Hematopoietic multipotent progenitor cell treated with erythropoietin and hydrocortisone succinate and interleukin-3 and kit ligand, for 6 days (in vitro differentiated cells): ENCODE measurements around the gene SIRT2.
"Not testable (repeated sequence)": the region's sequence is repeated elsewhere in the genome, so short reads cannot be mapped to it uniquely, and the experiment has no call there.

ENCODE experiments used
- DNase-seq: peaks from one replicate; pipeline ENCODE4 v3.0.0-alpha.2; 2015

Gene SIRT2

DNA sequence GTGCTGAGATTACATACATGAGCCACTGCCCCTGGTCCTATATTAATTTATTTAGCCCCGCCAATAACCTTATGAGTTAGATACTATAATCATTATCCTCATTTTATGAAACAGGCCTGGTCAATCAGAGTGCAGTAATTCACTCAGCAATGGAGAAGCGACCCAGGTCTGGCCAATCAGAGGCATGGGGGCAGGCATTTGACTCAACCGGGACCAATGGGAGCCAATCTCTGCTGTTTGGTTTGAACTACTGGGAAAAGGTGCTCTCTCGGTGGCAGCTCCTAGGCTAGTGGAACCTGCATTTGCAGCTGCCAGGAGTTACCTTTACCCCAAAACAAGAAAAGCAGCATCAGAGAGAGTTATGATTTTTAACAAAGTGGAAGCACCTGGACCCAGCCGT is 6.6 kb downstream of the SIRT2 start:
- no peak for DNase-seq

GRCh38 chr19:38891771-38892170 is 7.6 kb downstream of the SIRT2 start:
- DNase-seq, result no peak

DNA sequence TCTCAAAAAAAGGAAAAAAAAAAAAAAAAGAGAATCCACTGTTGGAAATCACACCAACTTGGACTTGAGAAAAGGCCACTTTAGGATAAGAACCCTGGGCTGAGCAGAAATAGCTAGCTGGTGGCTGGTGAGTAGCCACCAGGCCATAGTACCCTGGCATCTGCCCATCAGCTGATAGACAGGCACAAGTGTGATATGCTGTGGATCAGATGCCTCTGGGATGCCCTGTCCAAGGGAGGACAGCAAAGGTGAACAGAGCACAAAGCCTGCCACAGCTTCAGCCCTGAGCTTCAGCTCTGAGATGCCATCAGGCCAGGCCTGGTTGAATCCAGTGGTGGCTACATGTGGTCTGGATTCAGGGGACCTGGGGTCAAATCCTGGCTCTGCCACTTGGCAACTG is 8.7 kb downstream of the SIRT2 start:
- DNase-seq, result no peak

DNA sequence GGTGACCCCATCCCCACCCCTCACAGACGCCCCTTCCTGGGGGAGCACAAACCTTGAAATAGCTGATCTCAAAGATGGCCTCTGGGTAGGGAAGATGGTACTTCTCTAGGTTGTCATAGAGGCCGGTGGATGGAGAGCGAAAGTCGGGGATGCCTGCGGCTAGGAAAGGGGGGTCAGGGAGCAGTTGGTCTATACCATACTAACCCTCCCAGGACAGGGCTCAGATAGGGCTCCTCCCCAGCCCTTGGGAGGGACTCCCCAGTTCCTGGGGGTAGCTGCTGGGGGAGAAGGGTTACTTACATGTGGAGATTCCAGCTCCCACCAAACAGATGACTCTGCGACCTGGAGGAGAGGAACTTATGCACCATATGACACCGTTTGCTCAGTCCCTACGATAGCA is 9.6 kb downstream of the SIRT2 start:
- no peak for DNase-seq

- DNase-seq, result no peak
Observed at GRCh38 chr19:38888876-38889275, 10.5 kb downstream of the SIRT2 start.

DNA sequence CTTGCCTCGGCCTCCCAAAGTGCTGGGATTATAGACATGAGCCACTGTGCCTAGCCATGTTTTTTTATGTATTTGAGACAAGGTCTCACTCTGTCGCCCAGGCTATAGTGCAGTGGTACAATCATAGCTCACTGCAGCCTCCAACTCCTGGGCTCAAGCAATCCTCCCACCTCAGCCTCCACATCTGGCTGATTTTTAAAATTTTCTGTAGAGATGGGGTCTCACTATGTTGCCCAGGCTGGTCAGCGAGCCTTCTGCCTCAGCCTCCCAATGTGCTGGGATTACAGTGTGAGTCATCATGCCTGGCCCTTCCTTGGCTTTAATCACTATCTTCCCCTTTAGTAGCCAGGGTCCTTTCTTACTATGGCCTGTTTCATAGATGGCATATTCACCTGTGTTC is 14.7 kb downstream of the SIRT2 start:
- not testable (repeated sequence) for DNase-seq

DNA sequence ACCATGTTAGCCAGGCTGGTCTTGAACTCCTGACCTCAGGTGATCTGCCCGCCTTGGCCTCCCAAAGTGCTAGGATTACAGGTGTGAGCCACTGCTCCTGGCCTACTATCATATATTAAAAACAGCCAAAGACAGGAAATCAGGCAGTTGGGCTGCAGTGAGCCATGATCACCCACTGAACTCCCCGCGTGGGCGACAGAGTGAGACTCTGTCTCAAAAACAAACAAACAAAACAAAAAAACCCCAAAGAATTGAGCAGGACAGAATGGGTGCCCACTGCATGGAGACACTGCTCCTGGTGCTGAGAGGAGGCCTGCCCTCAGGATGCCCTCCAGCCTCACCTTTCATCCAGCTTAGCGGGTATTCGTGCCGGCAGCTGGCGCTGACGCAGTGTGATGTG is 16.1 kb downstream of the SIRT2 start:
- DNase-seq, result no peak

GRCh38 chr19:38880882-38881609 is 18.4 kb downstream of the SIRT2 start:
- DNase-seq, result no peak

DNA sequence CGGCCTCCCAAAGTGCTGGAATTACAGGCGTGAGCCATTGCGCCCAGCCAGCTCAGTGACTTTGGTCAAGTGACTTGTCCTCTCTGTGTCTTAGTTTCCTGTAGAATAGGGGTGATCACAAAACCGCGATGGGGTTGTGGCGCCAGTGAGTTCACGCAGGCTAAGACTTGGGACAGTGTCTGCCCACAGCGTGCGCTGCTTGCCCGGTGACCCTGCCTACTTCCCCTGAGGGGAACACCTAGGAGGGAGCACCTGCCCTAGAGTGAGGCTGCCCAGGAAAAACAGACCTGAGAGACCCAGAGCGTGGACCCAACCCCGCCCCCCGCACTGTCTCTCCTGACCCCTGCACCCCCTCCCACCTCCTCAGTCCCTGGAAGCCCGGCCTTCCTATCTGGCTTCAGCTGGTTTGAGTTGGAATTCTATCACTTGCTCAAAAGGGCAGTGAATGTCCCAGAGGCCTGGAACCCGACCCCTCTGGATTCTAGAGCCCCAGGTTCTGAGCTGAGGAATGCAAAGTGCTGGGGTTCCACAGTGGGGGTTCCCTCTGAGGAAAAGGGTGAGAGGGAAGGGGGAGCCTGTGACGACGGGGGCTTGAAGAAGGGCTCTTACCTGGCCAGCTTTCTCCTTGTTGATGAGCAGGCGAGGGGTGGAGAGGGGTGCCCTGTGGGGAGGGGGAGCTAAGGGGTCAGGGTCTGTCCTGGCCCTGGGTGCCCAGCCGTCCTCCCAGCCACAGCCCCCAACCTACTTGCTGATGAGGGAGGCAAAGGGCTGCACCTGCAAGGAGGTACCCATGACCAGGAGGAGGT is 19.1 kb downstream of the SIRT2 start:
- no peak for DNase-seq

DNA sequence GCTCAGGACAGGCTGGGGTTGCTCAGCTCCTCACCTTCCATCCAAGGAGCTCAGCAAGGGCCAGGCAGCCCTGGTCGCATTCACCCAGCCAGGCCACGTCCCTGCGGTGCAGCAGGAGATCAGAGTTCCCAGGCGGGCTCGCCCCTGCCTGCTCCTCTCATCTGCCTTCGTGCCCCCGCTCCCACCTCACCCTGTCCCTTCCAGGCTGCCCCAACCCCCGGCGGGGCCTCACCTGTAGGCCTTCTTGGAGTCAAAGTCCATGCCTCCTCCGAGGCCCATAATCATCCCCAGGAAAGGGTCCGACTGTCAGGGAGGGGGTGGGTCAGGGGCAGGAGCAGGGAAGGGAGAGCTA is 20.0 kb downstream of the SIRT2 start:
- no peak for DNase-seq

DNA sequence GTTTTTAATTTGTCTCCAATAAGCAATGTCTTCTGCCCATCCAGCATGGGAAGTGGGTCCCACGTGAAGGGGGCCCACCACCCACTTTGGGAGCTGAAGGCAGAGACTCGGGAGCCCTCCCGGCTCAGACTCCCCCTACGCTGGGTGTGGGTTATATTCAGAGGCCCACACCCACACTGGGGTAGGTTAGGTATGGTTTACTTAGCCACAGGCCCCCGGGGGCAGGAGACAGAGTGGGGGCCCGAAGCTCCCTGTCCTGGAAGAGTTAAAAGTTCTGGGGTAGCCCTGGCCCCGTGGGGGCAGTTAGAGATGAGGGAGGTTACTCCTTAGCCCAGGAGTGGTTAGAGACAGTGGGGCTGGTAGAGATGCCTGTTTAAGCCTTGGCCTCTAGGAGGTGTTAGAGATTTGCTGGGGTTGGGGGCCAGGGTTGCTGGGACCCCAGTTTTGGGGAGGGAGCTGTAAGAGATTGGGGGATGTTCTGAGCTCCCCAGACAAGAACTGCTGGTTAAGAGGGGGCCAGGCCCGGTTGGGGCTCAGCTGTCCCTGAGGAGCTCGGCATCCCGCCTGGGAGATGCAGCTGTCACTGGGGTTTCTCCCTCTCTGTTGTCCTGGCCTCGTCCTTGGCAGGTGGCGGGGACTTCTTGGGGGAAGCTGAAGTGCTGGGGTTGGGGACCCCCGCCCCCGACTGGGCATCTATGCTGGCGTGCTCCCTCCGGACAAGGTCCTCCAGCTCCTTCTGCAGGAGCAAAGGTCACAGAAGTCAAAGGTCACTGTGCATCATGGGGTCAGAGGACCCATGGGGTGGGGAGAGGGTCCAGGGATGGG is 20.6 kb downstream of the SIRT2 start:
- no peak for DNase-seq

DNA sequence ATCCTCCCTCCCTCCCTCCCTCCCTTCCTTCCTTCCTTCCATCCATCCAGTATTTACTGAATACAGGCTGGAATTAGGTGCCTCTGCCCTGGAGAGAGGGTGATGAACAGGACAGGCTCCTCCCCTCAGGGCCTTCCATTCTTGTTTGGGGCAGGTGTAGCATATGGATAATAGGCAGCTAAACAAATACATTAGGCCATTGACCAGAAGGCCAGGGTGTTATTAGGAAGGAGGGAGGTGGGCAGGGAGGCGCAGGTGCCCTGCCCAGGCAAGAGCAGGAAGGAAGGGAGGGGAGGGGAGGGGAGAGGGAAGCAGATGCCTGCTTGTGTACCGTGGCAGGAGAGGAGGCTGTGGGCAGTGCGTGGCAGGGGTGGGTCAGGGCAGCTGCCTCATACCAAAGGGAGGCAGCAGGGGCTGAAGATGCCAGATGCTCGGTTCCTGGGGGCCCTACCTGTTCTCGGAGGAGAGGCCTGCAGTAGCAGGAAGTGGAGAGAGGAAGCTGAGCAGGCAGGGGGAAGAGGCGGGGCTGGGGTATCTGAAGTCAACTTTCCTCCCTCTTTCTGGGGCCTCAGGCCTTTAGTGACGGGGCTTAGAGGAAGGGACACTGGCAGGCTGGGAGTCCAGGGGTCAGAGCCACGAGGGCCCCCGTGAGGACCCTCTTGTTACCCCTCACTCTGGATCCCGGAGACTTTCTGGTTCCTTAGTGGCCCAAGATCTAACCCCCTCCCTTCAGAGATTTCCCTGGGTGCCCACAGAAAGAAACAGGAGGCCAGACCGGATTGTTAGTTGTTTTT is 21.4 kb downstream of the SIRT2 start, which contains the start of gene RINL:
RINL (minus strand) TSS at position 495 of the 794 bp plus-strand sequence. CDS start 1,533 bp downstream, outside the sequence.
- peak; percentile 73 for DNase-seq

DNA sequence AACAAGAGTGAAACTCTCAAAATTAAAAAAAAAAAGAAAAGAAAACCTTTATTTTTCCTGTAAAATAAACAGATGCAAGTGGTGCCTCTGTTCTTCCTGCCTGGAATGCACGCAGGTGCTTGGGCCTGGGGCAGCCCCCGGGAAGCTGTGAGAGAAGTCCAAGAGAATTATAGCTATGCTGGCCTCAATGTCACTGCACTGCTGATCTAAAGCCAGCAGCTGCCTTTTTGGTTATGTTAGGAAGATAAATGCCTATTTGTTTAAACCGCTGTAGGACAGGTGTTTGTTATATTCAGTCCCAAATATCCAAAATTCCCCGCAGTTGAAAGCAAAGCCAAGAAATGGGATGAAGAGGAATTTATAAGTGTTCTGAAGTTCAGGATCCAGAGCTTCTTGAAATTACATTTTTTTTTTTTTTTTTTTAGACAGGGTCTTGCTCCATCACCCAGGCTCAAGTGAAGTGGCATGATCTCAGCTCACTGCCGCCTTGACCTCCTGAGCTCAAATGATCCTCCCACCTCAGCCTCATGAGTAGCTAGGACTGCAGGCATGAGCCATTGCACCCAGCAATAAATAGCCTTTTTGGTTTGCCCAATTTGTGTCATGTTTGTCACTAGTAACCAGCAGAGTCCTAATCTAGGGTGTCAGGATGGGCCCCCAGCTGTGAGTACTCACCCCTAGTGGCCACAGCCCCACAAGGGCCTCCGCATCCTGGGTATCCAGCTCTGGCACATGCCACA is 23.6 kb downstream of the SIRT2 start:
- DNase-seq, result peak; percentile 33

DNA sequence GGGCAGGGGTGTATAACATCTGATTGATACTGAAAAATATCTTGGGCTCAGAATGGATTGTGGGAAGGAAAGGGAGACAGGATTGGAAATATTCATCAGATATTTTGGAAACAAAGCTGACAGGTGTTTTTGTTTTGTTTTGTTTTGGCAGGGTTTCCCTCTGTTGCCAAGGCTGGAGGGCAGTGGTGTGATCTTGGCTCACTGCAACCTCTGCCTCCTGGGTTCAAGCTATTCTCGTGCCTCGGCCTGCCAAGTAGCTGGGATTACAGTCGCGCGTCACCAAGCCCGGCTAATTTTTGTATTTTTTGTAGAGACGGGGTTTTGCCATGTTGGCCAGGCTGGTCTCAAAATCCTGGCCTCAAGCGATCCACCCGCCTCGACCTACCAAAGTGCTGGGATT is 26.0 kb downstream of the SIRT2 start:
- DNase-seq, result not testable (repeated sequence)

DNA sequence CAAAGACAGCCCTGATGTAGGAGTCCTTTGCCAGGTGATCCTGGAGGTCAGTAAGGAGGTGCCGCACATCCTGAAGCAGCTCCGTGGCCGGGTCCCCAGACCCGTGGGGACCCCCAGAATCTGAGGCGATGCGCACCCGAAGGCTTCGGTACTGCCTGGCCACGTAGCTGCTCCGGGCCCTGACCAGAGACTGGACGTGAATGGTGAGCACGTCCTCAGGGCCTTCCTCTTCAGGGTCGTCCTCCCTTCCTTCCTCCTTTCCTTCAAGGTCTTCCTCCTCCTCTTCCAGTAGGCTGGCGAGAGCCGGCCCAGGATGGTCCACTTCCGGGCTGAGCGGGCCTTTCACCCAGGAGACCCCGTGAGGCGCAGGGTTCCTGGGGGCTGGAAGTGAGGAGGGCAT is 28.8 kb downstream of the SIRT2 start:
- no peak for DNase-seq

DNA sequence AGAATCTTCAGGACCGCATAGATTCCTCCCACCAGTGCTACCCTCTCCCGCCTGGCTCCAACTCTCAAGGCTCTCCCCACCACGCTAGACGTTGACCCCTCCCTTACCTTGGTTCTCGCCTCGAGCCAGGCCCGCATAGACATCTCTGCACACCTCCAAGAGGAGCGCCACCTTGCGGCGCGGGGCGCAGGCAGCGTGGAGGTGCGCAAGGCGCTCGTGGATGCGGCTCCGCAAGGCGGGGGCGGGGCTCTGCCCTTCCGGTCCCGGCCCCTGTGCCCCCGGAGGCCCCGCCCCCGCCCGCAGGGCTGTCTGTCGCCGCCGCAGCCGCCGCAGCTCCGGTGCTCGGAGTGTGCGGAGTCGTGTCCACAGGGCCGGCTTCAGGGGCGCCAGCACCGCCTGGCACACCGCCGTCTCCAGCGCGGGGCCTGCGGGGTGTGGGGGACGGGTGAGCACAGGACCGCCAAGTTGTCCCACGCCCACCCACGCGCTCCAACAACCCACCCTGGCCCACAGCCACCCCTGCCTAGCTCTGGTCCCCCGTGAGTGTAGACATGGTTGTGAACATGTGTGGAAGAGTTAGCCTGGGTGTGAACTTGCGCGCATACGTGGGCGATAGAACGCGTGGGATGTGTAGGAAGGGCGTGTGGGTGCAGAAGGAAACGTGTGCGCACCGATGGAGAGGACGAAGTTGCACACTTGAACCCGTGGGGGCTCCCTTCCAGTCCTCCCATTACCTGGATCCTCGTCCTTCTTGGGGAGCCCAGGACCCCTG is 29.4 kb downstream of the SIRT2 start:
- DNase-seq, result peak; percentile 89

DNA sequence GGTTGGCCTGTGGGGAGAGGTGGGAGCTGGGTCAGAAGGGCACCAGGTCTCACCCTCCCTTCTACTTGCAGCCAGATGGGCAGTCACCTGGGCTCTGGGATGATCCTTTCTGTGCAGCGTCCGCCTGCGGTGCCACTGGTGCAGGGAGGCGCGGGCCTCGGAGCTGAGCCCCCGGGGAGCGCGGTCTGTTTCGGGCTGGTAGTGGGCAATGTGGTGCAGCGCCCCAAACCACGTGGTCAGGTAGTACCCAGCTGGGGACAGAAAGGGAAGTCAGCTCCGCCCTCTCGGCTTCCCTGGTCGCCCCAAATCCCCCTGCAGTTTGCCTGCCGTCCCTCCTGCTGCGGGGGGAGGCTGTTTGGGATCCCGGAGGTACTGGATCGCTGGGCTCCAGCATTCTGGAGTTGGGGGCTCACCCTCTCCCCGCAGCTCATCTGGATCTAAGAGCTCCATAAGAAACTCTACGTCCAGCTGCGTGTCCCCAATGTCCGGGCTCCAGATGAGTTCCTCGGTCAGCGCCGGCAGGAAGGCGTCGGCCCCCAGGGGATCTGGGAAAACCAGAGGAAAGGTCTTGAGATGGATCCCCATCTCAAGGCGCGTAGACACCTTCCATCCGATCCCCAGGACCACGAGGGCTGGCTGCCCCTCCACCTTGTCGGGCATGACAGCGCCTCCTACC is 30.1 kb downstream of the SIRT2 start:
- peak; percentile 69 for DNase-seq

GRCh38 chr19:38868551-38868950 is 30.9 kb downstream of the SIRT2 start:
- no peak for DNase-seq

DNA sequence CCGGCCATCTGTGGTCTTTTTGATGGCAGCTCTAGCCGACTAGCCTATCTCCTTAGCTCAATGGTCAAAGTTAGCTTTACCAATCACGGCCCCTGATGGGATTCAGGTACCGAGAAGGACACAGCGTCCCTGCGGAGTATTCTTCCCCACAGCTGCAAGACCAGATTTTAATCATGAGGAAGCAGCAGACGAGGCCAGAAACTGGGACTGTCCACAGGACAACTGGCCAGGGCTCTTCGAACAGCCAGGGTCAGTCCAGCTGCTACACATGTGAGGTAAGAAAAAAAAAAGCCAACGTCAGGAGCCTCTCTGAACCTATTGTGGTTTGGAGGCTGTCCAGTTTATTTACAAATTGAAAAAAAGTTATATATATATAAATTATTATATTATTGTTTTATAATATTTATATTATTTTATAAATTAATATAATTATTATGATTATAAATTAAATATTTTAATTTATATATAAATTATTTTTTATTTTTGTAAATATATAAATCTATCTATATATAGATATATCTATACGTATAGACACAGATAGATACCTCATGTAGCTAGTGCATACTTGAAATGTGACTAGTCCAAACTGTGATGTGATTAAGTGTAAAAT is 32.1 kb downstream of the SIRT2 start:
- DNase-seq, result no peak
